ENCODE data around the gene ENOX1. TPM values are rescaled to one million over a fixed set of nuclear protein-coding genes. Genes with fewer than 3 reads are reported as not detected.

ENOX1 gene
- total and polyA plus RNA-seq, 2 donors (not counting 3 experiments of a cell fraction or from before 2014, with no cell fraction given): 0.17 to 0.97 TPM

DNA sequence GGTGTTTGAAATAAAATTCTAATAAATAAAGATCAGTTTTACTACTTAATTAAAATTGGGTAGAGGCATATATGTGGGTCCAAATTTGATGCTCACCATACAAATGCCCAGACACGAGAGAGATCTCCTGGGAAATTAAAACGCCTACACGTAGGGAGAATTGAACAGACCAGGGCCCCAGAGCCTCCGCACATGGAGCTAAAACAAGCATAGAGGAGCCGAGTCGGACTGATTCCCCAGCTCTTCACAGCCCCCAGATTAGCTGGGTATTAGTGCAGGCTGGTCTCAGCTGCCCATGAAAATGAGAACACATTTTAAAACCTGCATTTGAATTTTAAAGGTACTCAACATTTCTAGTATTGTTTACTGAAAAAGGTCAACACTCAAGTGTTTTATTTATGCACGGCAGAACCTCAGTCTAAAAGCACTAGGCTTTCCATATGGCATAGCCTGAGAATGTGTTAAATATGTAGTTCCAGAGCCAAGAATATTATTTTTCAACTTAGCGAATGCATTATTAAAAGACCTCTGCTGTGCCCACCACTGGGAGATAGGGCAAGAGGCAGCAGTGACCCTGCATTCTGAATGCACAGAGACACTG lies 344.8 kb downstream of the ENOX1 start:
- no TSS peak for BruUV-seq (replicated peaks)
- POLR2A ChIA-PET: no interaction called here

More for the DNA sequence above, 344.8 kb downstream of the ENOX1 start:
- Histone ChIP-seq H4K20me1 (replicated peaks; ENCODE audit: control insufficient read depth, extremely low read depth, insufficient read depth, low read length) (no peaks in the 10 kb centered on the region), H3K4me3 (replicated peaks in 1 of 3; ENCODE audit: insufficient read depth in 1 of 3, low read depth in 1 of 3, low read length in 3 of 3) (no peak overlapping the region), H3K27me3 (ENCODE audit: control insufficient read depth in 2 of 2, insufficient read depth in 2 of 2, low read length in 2 of 2) (no peaks in the 10 kb centered on the region), H2AFZ (ENCODE audit: low read depth, low read length) (no peak overlapping the region), H3K36me3 (ENCODE audit: control insufficient read depth in 2 of 2, extremely low read depth in 1 of 2, insufficient read depth in 2 of 2, low read length in 2 of 2) (no peaks in the 10 kb centered on the region), H3K79me2 (ENCODE audit: control insufficient read depth, insufficient read depth, low read length) (no peaks in the 10 kb centered on the region), H3K4me2 (ENCODE audit: insufficient read depth, low read length) (no peak overlapping the region), H3K9me3 (replicated peaks; ENCODE audit: control insufficient read depth, insufficient read depth, low read length) (no peaks in the 10 kb centered on the region), H3K4me1 (ENCODE audit: control insufficient read depth, extremely low read depth, insufficient read depth, low read length) (no peaks in the 10 kb centered on the region), H3K9me1 (replicated peaks; ENCODE audit: control insufficient read depth, extremely low read depth, insufficient read depth, low read length) (no peaks in the 10 kb centered on the region), H3K27ac (ENCODE audit: insufficient read depth, low read depth, low read length) (no peak overlapping the region), H3K9ac (replicated peaks; ENCODE audit: extremely low read depth, insufficient read depth, low read length) (no peak overlapping the region)
- DNase-seq (ENCODE audit: low read depth, low spot score): no peak
- intact Hi-C loops (cut with micrococcal nuclease) (no loop called here), dilution Hi-C loops (cut with MboI; ENCODE audit: extremely low pct_ligation_motif_present, low sequenced_read_pairs) (no loop called here)
- no peak for FAIRE-seq
- CTCF ChIA-PET: no interaction called here
- TF ChIP-seq, protein P1, sequence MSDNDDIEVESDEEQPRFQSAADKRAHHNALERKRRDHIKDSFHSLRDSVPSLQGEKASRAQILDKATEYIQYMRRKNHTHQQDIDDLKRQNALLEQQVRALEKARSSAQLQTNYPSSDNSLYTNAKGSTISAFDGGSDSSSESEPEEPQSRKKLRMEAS (IDR thresholded peaks at IDR 0.05; ENCODE audit: insufficient read depth, insufficient read length): no peak
- TF ChIP-seq, protein P2, sequence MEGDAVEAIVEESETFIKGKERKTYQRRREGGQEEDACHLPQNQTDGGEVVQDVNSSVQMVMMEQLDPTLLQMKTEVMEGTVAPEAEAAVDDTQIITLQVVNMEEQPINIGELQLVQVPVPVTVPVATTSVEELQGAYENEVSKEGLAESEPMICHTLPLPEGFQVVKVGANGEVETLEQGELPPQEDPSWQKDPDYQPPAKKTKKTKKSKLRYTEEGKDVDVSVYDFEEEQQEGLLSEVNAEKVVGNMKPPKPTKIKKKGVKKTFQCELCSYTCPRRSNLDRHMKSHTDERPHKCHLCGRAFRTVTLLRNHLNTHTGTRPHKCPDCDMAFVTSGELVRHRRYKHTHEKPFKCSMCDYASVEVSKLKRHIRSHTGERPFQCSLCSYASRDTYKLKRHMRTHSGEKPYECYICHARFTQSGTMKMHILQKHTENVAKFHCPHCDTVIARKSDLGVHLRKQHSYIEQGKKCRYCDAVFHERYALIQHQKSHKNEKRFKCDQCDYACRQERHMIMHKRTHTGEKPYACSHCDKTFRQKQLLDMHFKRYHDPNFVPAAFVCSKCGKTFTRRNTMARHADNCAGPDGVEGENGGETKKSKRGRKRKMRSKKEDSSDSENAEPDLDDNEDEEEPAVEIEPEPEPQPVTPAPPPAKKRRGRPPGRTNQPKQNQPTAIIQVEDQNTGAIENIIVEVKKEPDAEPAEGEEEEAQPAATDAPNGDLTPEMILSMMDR (IDR thresholded peaks at IDR 0.05; ENCODE audit: extremely low read depth in 1 of 2, insufficient read depth in 1 of 2, low read depth in 1 of 2, low read length in 2 of 2): no peak
- TF ChIP-seq GATA2 (IDR thresholded peaks at IDR 0.05; ENCODE audit: insufficient read depth, insufficient read length, low read depth, low read length) (no peak), FOS (IDR thresholded peaks at IDR 0.05; ENCODE audit: borderline replicate concordance, insufficient read depth, low read length) (no peak), POLR2AphosphoS5 (IDR thresholded peaks at IDR 0.05; ENCODE audit: insufficient read depth, low read depth, low read length) (no peak), EZH2 (IDR thresholded peaks at IDR 0.05; ENCODE audit: borderline replicate concordance, low read depth, low read length, severe bottlenecking) (no peak)
